ENCODE results near the gene PLXNA1. TPM values are rescaled to one million over a fixed set of nuclear protein-coding genes. Genes with fewer than 3 reads are reported as not detected.

The PLXNA1 gene
- total and polyA plus RNA-seq, 9 of the 15 experiments (the other 6 are each of a cell fraction or from before 2014, with no cell fraction given) = 0.23 to 59.9 (median 16.8) TPM

- BruUV-seq (replicated peaks) = no TSS peak
- in situ Hi-C loops (cut with MboI) = no loop called here
These were observed 47.8 kb downstream of the PLXNA1 start for GRCh38 chr3:127030508-127031412.

More at GRCh38 chr3:127030508-127031412, 47.8 kb downstream of the PLXNA1 start:
- H3K79me2 ChIP-seq (ENCODE audit: control insufficient read depth, insufficient read depth, low read length) = no peaks in the 10 kb centered on the region
- peaks cover 0 to 14% of the 10 kb centered on the region in 2 experiments; a peak in 3 of 5 replicates for H3K4me1 ChIP-seq (replicated peaks in 1 of 2; ENCODE audit: control insufficient read depth in 2 of 2, insufficient read depth in 2 of 2, low read length in 2 of 2)
- H2AFZ ChIP-seq (ENCODE audit: low read depth, low read length) = no peak overlapping the region
- H3K4me3 ChIP-seq = no peak overlapping the region
- no peak overlapping the region; a peak in 1 of 4 replicates for H3K9ac ChIP-seq (ENCODE audit: insufficient read depth in 1 of 2, low read depth in 2 of 2, low read length in 2 of 2)
- peaks cover 68% of the 10 kb centered on the region; the same call in 1 of the 3 replicates for H3K36me3 ChIP-seq (ENCODE audit: control insufficient read depth, insufficient read depth, low read length)
- no peak overlapping the region for H3K27ac ChIP-seq (ENCODE audit: extremely low read depth, low read depth, low read length)
- TF ChIP-seq BRF2 (IDR thresholded peaks at IDR 0.05; ENCODE audit: borderline replicate concordance, insufficient read depth, insufficient read length) (no peak), ZBTB1 (CRISPR knock-in tag; IDR thresholded peaks at IDR 0.05; ENCODE audit: borderline replicate concordance, low read depth) (no peak)
- H3K9me3 ChIP-seq (replicated peaks; ENCODE audit: control insufficient read depth, insufficient read depth, low read depth, low read length) = no peaks in the 10 kb centered on the region
- no peaks in the 10 kb centered on the region for H3K27me3 ChIP-seq (ENCODE audit: control insufficient read depth in 2 of 2, insufficient read depth in 2 of 2, low read length in 2 of 2)
- WGBS (ENCODE audit: insufficient coverage, low coverage, missing lambda C conversion rate) = 84% methylated on average over 9 of the region's 19 CpGs
- no peak for FAIRE-seq
- H3K4me2 ChIP-seq (ENCODE audit: insufficient read depth, low read length) = no peak overlapping the region
- H3K9me1 ChIP-seq (ENCODE audit: control insufficient read depth, insufficient read depth, low read length) = no peaks in the 10 kb centered on the region
- no peak for DNase-seq (ENCODE audit: extremely low read depth in 1 of 4, low spot score in 3 of 4)
- CTCF ChIA-PET (ENCODE audit: low intra/inter-chr PET ratio) = no interaction called here
- ATAC-seq = no peak
- H4K20me1 ChIP-seq (replicated peaks; ENCODE audit: control insufficient read depth, insufficient read depth, low read length) = no peaks in the 10 kb centered on the region
- POLR2A ChIA-PET = no interaction called here
- intact Hi-C loops (cut with micrococcal nuclease) = no loop called here

All from K562 (cell line).